Caco-2 (cell line): ENCODE measurements around the gene LEUTX. TPM values are rescaled to one million over a fixed set of nuclear protein-coding genes. Genes with fewer than 3 reads are reported as not detected.

Experiments
- BruUV-seq: library from RNA; stranded (reverse); fragments of 400-500 nt; replicated peaks from 2 replicates; lab custom pipeline; 2021; lab: Mats Ljungman, UMichigan
- CTCF ChIA-PET: fragments of 300-600 bp; sonication (Branson Sonifier 250); formaldehyde crosslinking; loops from one replicate; lab custom pipeline; 2022; ENCODE audit warnings: antibody characterized with exemption; lab: Charles Lee
- POLR2A ChIA-PET: fragments of 300-600 bp; sonication (Branson Sonifier 250); formaldehyde crosslinking; loops from one replicate; lab custom pipeline; 2022; ENCODE audit warnings: antibody characterized with exemption; lab: Charles Lee
- DNase-seq, 2 experiments: peaks; one replicate each; pipeline versions ENCODE4 v3.0.0 to v3.0.0-alpha.2; 2020 to 2022
- H3K27me3 ChIP-seq: replicated peaks from 2 replicates; pipeline ENCODE4 v1.6.0; 2011; ENCODE audit warnings: low read length; ENCODE audit not compliant: control insufficient read depth, insufficient read depth
- H3K36me3 ChIP-seq: 2 replicates; pipeline ENCODE4 v1.5.1; 2011; ENCODE audit warnings: low read length; ENCODE audit not compliant: control insufficient read depth, insufficient read depth
- H3K4me1 ChIP-seq: fragments of 250-450 bp; sonication (Bioruptor Pico); 2 replicates; pipeline ENCODE4 v1.5.1; 2020; ENCODE audit warnings: mild to moderate bottlenecking
- H3K4me3 ChIP-seq: 2 replicates; pipeline ENCODE4 v1.5.1; 2011; ENCODE audit warnings: low read depth, mild to moderate bottlenecking, control low read depth, low read length
- H3K9me3 ChIP-seq: fragments of 250-450 bp; sonication (Bioruptor Pico); 2 replicates; pipeline ENCODE4 v1.5.1; 2020; ENCODE audit warnings: mild to moderate bottlenecking, moderate library complexity
- H3K27ac Mint-ChIP-seq: one replicate; pipeline ENCODE4 v1.8.0; 2022; ENCODE audit warnings: mixed read lengths; ENCODE audit not compliant: unreplicated experiment
- H3K27me3 Mint-ChIP-seq: one replicate; pipeline ENCODE4 v1.8.0; 2022; ENCODE audit warnings: mixed read lengths; ENCODE audit not compliant: insufficient read depth, unreplicated experiment
- H3K36me3 Mint-ChIP-seq: one replicate; pipeline ENCODE4 v1.8.0; 2022; ENCODE audit warnings: mild to moderate bottlenecking, mixed read lengths; ENCODE audit not compliant: insufficient read depth, unreplicated experiment
- H3K4me1 Mint-ChIP-seq: one replicate; pipeline ENCODE4 v1.8.0; 2022; ENCODE audit warnings: low read depth, mixed read lengths; ENCODE audit not compliant: unreplicated experiment
- H3K4me3 Mint-ChIP-seq: one replicate; pipeline ENCODE4 v1.8.0; 2022; ENCODE audit warnings: mild to moderate bottlenecking, moderate library complexity, mixed read lengths; ENCODE audit not compliant: unreplicated experiment
- H3K9me3 Mint-ChIP-seq: one replicate; pipeline ENCODE4 v1.8.0; 2022; ENCODE audit warnings: mixed read lengths; ENCODE audit not compliant: unreplicated experiment
- intact Hi-C: fragments of 100-400 bp; cut with micrococcal nuclease; formaldehyde crosslinking; loops from one replicate; pipeline ENCODE4 v1.10.0; 2022; ENCODE audit not compliant: unreplicated experiment
- total RNA-seq: library from RNA; stranded (reverse); gene quantifications from 2 replicates; pipeline ENCODE4 v1.2.3, GENCODE V29; 2022
- TF ChIP-seq, protein P1 (sequence below), 2 experiments: fragments of 200-600 bp in 1 of 2; IDR thresholded peaks; 1 replicate in 1 of 2; 2 replicates in 1 of 2; pipeline versions ENCODE4 v1.5.1 to v1.8.0; 2011 to 2022; ENCODE audit warnings: antibody characterized with exemption in 1 of 2, control low read depth in 1 of 2, inconsistent platforms in 1 of 2, low read depth in 1 of 2, low read length in 1 of 2, mild to moderate bottlenecking in 1 of 2, moderate library complexity in 1 of 2; ENCODE audit not compliant: insufficient read depth in 1 of 2, severe bottlenecking in 1 of 2, unreplicated experiment in 1 of 2

LEUTX gene
- total RNA-seq, 1 experiment from 2014 or later, result not detected

DNA sequence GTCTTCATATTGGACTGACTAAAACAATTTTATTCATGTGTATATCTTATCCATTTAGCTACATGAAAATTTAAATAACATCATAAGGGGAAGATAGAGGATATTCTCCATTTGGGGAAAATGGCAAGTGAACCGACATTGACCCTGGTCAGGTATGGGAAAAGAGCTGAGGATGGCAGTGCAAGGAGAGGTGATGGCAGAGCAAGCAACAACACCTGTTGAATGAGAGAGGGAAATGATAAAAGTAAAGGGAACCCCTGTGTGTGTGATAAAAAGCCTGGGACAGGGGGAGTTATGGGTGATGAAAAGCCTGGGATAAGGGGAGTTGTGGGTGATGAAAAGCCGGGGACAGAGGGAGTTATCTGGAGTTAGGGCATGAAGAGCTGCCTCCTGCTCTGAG, 44.8 kb upstream of the LEUTX start:
- H3K4me3 Mint-ChIP-seq, result no peak overlapping the region
- ChIA-PET CTCF (no interaction called here), POLR2A (no interaction called here)
- TF ChIP-seq, protein P1, sequence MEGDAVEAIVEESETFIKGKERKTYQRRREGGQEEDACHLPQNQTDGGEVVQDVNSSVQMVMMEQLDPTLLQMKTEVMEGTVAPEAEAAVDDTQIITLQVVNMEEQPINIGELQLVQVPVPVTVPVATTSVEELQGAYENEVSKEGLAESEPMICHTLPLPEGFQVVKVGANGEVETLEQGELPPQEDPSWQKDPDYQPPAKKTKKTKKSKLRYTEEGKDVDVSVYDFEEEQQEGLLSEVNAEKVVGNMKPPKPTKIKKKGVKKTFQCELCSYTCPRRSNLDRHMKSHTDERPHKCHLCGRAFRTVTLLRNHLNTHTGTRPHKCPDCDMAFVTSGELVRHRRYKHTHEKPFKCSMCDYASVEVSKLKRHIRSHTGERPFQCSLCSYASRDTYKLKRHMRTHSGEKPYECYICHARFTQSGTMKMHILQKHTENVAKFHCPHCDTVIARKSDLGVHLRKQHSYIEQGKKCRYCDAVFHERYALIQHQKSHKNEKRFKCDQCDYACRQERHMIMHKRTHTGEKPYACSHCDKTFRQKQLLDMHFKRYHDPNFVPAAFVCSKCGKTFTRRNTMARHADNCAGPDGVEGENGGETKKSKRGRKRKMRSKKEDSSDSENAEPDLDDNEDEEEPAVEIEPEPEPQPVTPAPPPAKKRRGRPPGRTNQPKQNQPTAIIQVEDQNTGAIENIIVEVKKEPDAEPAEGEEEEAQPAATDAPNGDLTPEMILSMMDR (IDR thresholded peaks at IDR 0.05; ENCODE audit: insufficient read depth in 1 of 2, low read depth in 1 of 2, low read length in 1 of 2, severe bottlenecking in 1 of 2, unreplicated experiment in 1 of 2), result no peak
- Histone ChIP-seq H3K4me1 (no peaks in the 10 kb centered on the region), H3K4me3 (no peak overlapping the region), H3K36me3 (no peaks in the 10 kb centered on the region), H3K27me3 (peaks cover 2% of the 10 kb centered on the region; the same call in 1 of the 2 replicates), H3K9me3 (no peaks in the 10 kb centered on the region)
- no peak for DNase-seq
- BruUV-seq, result no TSS peak
- H3K9me3 Mint-ChIP-seq, result no peaks in the 10 kb centered on the region
- intact Hi-C loops, result no loop called here
- no peaks in the 10 kb centered on the region for H3K4me1 Mint-ChIP-seq
- peaks cover 13% of the 10 kb centered on the region for H3K27me3 Mint-ChIP-seq
- H3K27ac Mint-ChIP-seq, result no peak overlapping the region
- no peaks in the 10 kb centered on the region for H3K36me3 Mint-ChIP-seq

DNA sequence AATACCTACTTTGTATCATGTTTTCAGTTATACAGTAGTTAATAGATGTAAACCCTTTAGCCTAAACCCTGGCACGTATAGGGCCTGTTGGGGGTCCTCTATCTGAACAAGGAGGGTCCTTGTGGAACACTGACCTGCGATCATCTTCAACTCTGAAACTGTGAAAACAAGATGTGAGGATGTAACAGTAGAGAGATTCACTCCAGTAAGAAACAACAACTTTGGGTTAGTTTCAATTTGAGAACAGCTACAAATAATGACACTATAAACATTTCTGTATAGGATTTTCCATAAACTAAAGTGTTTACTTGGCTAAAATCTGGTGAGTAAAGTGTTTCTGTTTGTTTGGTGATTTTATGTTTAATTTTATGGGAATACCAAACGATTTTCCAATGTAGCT, 43.0 kb upstream of the LEUTX start:
- DNase-seq, result no peak
- Mint-ChIP-seq H3K4me3 (no peak overlapping the region), H3K27ac (no peak overlapping the region), H3K27me3 (peaks cover 9% of the 10 kb centered on the region), H3K9me3 (no peaks in the 10 kb centered on the region), H3K4me1 (no peaks in the 10 kb centered on the region), H3K36me3 (no peaks in the 10 kb centered on the region)
- no peaks in the 10 kb centered on the region for H3K4me1 ChIP-seq
- H3K9me3 ChIP-seq, result no peaks in the 10 kb centered on the region
- peaks cover 2% of the 10 kb centered on the region; the same call in 1 of the 2 replicates for H3K27me3 ChIP-seq
- ChIA-PET CTCF (no interaction called here), POLR2A (no interaction called here)
- no TSS peak for BruUV-seq
- no peaks in the 10 kb centered on the region for H3K36me3 ChIP-seq
- no peak overlapping the region for H3K4me3 ChIP-seq
- intact Hi-C loops, result no loop called here
- TF ChIP-seq, protein P1 (IDR thresholded peaks at IDR 0.05; ENCODE audit: insufficient read depth in 1 of 2, low read depth in 1 of 2, low read length in 1 of 2, severe bottlenecking in 1 of 2, unreplicated experiment in 1 of 2), result no peak

DNA sequence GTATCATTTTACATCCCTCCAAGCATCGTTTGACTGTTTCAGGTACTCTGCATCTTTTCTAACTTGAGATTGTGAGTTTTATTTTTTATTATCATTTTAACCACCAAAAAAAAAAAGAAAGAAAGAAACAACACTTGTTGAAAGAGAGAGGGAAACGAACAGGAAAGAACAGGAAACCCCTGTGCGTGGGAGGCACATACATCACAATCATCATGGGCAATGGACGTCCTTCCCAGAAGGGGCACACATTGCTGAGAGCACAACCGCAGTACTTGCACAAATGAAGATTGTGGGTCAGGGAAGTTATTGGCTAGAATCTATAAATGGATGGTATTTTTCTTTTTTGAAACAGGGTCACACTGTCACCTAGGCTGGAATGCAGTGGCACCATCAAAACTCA, 42.6 kb upstream of the LEUTX start:
- H3K9me3 Mint-ChIP-seq, result no peaks in the 10 kb centered on the region
- DNase-seq, result no peak
- intact Hi-C loops, result no loop called here
- BruUV-seq, result no TSS peak
- H3K36me3 Mint-ChIP-seq, result no peaks in the 10 kb centered on the region
- Histone ChIP-seq H3K36me3 (no peaks in the 10 kb centered on the region), H3K4me3 (no peak overlapping the region), H3K27me3 (peaks cover 2% of the 10 kb centered on the region; the same call in 1 of the 2 replicates), H3K9me3 (no peaks in the 10 kb centered on the region), H3K4me1 (no peaks in the 10 kb centered on the region)
- POLR2A ChIA-PET, result no interaction called here
- TF ChIP-seq, protein P1 (IDR thresholded peaks at IDR 0.05; ENCODE audit: insufficient read depth in 1 of 2, low read depth in 1 of 2, low read length in 1 of 2, severe bottlenecking in 1 of 2, unreplicated experiment in 1 of 2), result no peak
- no peaks in the 10 kb centered on the region for H3K4me1 Mint-ChIP-seq
- no peak overlapping the region for H3K27ac Mint-ChIP-seq
- H3K27me3 Mint-ChIP-seq, result peaks cover 9% of the 10 kb centered on the region
- no peak overlapping the region for H3K4me3 Mint-ChIP-seq
- CTCF ChIA-PET, result no interaction called here
